Mesenchymal stem cell (in vitro differentiated cells and primary cell): ENCODE measurements around the gene EXD3.

ENCODE experiments used
- DNase-seq: peaks from one replicate; pipeline ENCODE4 v3.0.0-alpha.2; 2013
- H2AFZ ChIP-seq: one replicate; pipeline ENCODE4 v1.6.1; 2013; ENCODE audit warnings: low read depth, mild to moderate bottlenecking, control low read depth, inconsistent platforms, low read length, moderate library complexity
- H2AK5ac ChIP-seq: 2 replicates; pipeline ENCODE4 v1.6.1; 2013; ENCODE audit warnings: low read length, moderate library complexity, mild to moderate bottlenecking, inconsistent platforms; ENCODE audit not compliant: severe bottlenecking
- H2BK120ac ChIP-seq: one replicate; pipeline ENCODE4 v1.6.1; 2013; ENCODE audit warnings: low read depth, mild to moderate bottlenecking, inconsistent platforms, low read length, moderate library complexity
- H2BK12ac ChIP-seq, 2 experiments: one replicate each; pipeline ENCODE4 v1.6.1; 2013; ENCODE audit warnings: inconsistent platforms in 2 of 2, low read length in 2 of 2, mild to moderate bottlenecking in 2 of 2, moderate library complexity in 2 of 2, control low read depth in 1 of 2
- H2BK15ac ChIP-seq: one replicate; pipeline ENCODE4 v1.6.1; 2013; ENCODE audit warnings: mild to moderate bottlenecking, low read depth, inconsistent platforms; ENCODE audit not compliant: poor library complexity, severe bottlenecking
- H2BK5ac ChIP-seq: 2 replicates; pipeline ENCODE4 v1.6.1; 2013; ENCODE audit warnings: low read depth, mild to moderate bottlenecking, low read length, control low read depth, inconsistent platforms; ENCODE audit not compliant: poor library complexity, severe bottlenecking
- H3K14ac ChIP-seq, 2 experiments: one replicate each; pipeline ENCODE4 v1.6.1; 2013; ENCODE audit warnings: inconsistent platforms in 2 of 2, low read length in 2 of 2, control low read depth in 1 of 2, mild to moderate bottlenecking in 1 of 2, moderate library complexity in 1 of 2
- H3K18ac ChIP-seq, 2 experiments: one replicate each; pipeline ENCODE4 v1.6.1; 2013; ENCODE audit warnings: inconsistent platforms in 2 of 2, low read length in 2 of 2, control low read depth in 1 of 2, low read depth in 1 of 2, mild to moderate bottlenecking in 1 of 2
- H3K23ac ChIP-seq, 2 experiments: one replicate each; pipeline ENCODE4 v1.6.1; 2013; ENCODE audit warnings: inconsistent platforms in 2 of 2, low read length in 2 of 2, mild to moderate bottlenecking in 2 of 2, moderate library complexity in 2 of 2, control low read depth in 1 of 2
- H3K27ac ChIP-seq: 2 replicates; pipeline ENCODE4 v1.5.1; 2013; ENCODE audit warnings: mild to moderate bottlenecking, moderate library complexity, low read length, control low read depth, inconsistent platforms; ENCODE audit not compliant: poor library complexity, severe bottlenecking
- H3K27me3 ChIP-seq, 2 experiments: 2 replicates each; pipeline versions ENCODE4 v1.6.1 to v1.7.0; 2013; ENCODE audit warnings: low read length in 2 of 2, mild to moderate bottlenecking in 2 of 2, moderate library complexity in 2 of 2, control low read depth in 1 of 2, inconsistent platforms in 1 of 2; ENCODE audit not compliant: control insufficient read depth in 1 of 2, insufficient read depth in 1 of 2
- H3K36me3 ChIP-seq, 2 experiments: 2 replicates each; pipeline versions ENCODE4 v1.6.1 to v1.7.0; 2013; ENCODE audit warnings: low read length in 2 of 2, control low read depth in 1 of 2, inconsistent platforms in 1 of 2, low read depth in 1 of 2, mild to moderate bottlenecking in 1 of 2; ENCODE audit not compliant: insufficient read depth in 2 of 2, control insufficient read depth in 1 of 2
- H3K4ac ChIP-seq, 2 experiments: one replicate each; pipeline ENCODE4 v1.6.1; 2013; ENCODE audit warnings: inconsistent platforms in 2 of 2, low read length in 2 of 2, mild to moderate bottlenecking in 2 of 2, moderate library complexity in 2 of 2, control low read depth in 1 of 2, low read depth in 1 of 2
- H3K4me1 ChIP-seq: 2 replicates; pipeline ENCODE4 v1.6.1; 2013; ENCODE audit warnings: low read depth, low read length, control low read depth; ENCODE audit not compliant: control insufficient read depth, insufficient read depth
- H3K4me2 ChIP-seq: 2 replicates; pipeline ENCODE4 v1.6.1; 2013; ENCODE audit warnings: low read length, mild to moderate bottlenecking, inconsistent platforms; ENCODE audit not compliant: poor library complexity, severe bottlenecking
- H3K4me3 ChIP-seq, 2 experiments: 2 replicates each; pipeline versions ENCODE4 v1.5.1 to v1.7.0; 2013; ENCODE audit warnings: low read length in 2 of 2, mild to moderate bottlenecking in 2 of 2, control low read depth in 1 of 2, low read depth in 1 of 2; ENCODE audit not compliant: insufficient read depth in 1 of 2
- H3K79me1 ChIP-seq: replicated peaks from 2 replicates; pipeline ENCODE4 v1.6.1; 2013; ENCODE audit warnings: mild to moderate bottlenecking, control low read depth, low read length, inconsistent platforms; ENCODE audit not compliant: poor library complexity, severe bottlenecking
- H3K9ac ChIP-seq: 2 replicates; pipeline ENCODE4 v1.7.0; 2013; ENCODE audit warnings: mild to moderate bottlenecking, low read length, moderate library complexity
- H3K9me3 ChIP-seq: 2 replicates; pipeline ENCODE4 v1.7.0; 2013; ENCODE audit warnings: mild to moderate bottlenecking, low read length; ENCODE audit not compliant: control insufficient read depth
- H4K8ac ChIP-seq: one replicate; pipeline ENCODE4 v1.6.1; 2013; ENCODE audit warnings: inconsistent platforms, mild to moderate bottlenecking, low read length, moderate library complexity
- H4K91ac ChIP-seq: one replicate; pipeline ENCODE4 v1.6.1; 2013; ENCODE audit warnings: mild to moderate bottlenecking, low read length, inconsistent platforms
- WGBS: methylation state at CpG from one replicate; pipeline ENCODE4 v1.1.7; 2013; ENCODE audit warnings: mixed read lengths; 5-methylcytosine and 5-hydroxymethylcytosine counted together

Gene EXD3

DNA sequence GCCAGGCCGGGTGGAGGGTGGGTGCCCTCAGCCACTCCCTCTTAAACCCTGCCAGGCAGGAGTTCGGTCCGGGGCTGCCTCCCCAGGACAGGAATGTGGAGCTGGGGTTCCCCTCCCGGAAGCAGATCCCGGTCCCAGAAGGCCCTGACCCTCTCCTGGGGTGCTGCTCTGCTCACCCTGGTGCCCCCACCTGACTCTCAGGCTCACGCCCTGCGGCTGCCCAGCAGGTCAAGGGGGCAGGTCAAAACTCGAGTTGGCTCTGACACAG is 117.2 kb downstream of the EXD3 start:
- WGBS: 75% methylated on average over 5 of the region's 8 CpGs
- no peak overlapping the region for H2AFZ ChIP-seq
- H3K14ac ChIP-seq: no peak overlapping the region

DNA sequence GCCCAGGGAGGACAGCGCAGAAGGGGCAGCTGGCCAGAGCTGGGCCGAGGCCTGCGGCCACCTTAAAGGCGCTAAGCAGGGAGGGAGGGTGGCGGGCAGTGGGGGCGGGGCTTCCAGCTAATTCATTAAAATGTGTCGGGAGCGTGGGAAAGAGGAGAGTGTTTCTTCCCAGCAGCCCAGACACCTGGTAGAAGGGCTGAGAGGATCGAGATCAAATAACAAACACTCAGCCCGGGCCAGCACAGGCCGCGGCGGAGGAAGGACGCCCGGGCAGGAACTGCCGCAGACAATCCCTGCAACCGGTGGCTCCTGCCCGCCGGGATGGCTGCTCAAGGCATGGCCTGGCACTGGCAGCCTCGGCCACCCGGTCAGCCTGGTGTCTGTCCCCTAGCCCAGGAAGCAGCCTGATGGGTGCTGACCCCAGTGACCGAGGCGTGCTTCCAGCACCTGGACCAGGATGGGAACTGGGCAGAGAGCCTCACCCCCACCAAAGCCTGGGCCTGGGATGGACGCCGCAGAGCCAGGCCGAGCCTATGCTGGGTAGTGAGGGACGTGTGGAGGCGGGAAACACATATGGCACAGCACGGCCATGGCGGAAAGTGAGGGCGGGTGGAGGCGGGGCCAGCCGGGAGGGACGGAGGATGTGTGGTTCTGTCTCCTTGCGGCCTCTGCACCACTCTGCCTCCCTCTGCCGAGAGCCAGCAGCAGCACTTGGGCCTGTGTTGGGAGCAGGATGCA is 117.7 kb downstream of the EXD3 start:
- no peak overlapping the region for H2AK5ac ChIP-seq
- H3K4me3 ChIP-seq: no peak overlapping the region
- H2BK5ac ChIP-seq: no peak overlapping the region
- WGBS: 65% methylated on average over 36 of the region's 36 CpGs
- H3K9me3 ChIP-seq: no peaks in the 10 kb centered on the region
- no peak overlapping the region for H2BK120ac ChIP-seq
- H4K91ac ChIP-seq: peak overlapping the region; percentile 19
- H3K14ac ChIP-seq: no peak overlapping the region
- H3K79me1 ChIP-seq: no peaks in the 10 kb centered on the region
- H2BK15ac ChIP-seq: no peak overlapping the region
- H3K18ac ChIP-seq: no peak overlapping the region
- H3K4ac ChIP-seq: no peak overlapping the region
- no peak overlapping the region for H3K4me2 ChIP-seq
- H3K23ac ChIP-seq: no peak overlapping the region
- peaks cover 7 to 84% of the 10 kb centered on the region in 2 experiments for H3K27me3 ChIP-seq
- no peak overlapping the region for H2AFZ ChIP-seq
- no peak overlapping the region for H3K27ac ChIP-seq
- no peak for DNase-seq
- no peak overlapping the region for H2BK12ac ChIP-seq
- H3K4me1 ChIP-seq: peaks cover 33% of the 10 kb centered on the region
- no peak overlapping the region for H4K8ac ChIP-seq
- no peaks in the 10 kb centered on the region for H3K36me3 ChIP-seq
- no peak overlapping the region for H3K9ac ChIP-seq

More for the DNA sequence above, 117.2 kb downstream of the EXD3 start:
- no peak for DNase-seq
- H3K27ac ChIP-seq: no peak overlapping the region
- H3K9me3 ChIP-seq: no peaks in the 10 kb centered on the region
- H3K4ac ChIP-seq: no peak overlapping the region
- H3K9ac ChIP-seq: no peak overlapping the region
- no peak overlapping the region for H3K18ac ChIP-seq
- peaks cover 30% of the 10 kb centered on the region for H3K4me1 ChIP-seq
- H2BK12ac ChIP-seq: no peak overlapping the region
- H4K8ac ChIP-seq: no peak overlapping the region
- peaks cover 4 to 84% of the 10 kb centered on the region in 2 experiments for H3K27me3 ChIP-seq
- no peak overlapping the region for H3K4me3 ChIP-seq
- H3K36me3 ChIP-seq: no peaks in the 10 kb centered on the region
- H2BK5ac ChIP-seq: no peak overlapping the region
- H4K91ac ChIP-seq: no peak overlapping the region
- no peaks in the 10 kb centered on the region for H3K79me1 ChIP-seq
- H3K4me2 ChIP-seq: no peak overlapping the region
- H2BK120ac ChIP-seq: no peak overlapping the region
- no peak overlapping the region for H2BK15ac ChIP-seq
- H2AK5ac ChIP-seq: no peak overlapping the region
- H3K23ac ChIP-seq: no peak overlapping the region

DNA sequence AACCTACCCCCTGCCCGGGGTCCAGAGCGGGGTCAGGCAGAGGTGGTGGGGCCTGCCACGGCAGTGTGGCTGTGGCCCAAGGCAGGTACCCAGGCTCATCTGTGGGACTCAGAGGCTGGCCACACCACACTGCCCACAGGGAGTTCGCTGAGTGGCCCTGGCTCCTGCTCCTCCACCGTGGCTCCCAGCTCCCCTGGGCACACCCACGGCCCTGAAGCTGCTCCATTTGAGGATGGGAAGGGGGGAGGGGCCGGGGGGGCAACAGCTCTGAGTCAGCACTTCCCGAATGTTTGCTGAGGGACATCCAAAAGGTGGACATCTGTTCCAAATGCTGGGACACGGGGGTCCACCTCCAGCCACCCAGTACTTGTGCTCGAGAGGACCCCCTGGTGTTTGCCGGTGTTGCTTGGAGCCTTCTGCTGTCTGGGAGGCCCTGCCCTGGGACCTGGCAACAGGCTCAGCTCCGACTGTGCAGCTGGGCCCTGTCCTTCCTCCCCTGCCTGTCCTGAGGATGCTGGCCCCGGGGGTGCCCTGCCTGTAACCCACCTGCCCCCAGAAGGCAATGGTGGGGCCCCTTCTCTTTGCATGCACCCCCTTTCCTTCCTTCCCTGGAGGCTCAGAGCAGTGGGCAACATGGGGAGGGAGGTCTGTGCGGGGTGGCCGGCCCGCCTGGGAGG is 118.4 kb downstream of the EXD3 start:
- DNase-seq: no peak
- Histone ChIP-seq H3K4me3 (no peak overlapping the region), H3K9ac (no peak overlapping the region), H2AK5ac (no peak overlapping the region), H3K4me2 (no peak overlapping the region), H4K91ac (peak overlapping the region; percentile 20), H3K23ac (no peak overlapping the region), H3K4me1 (peaks cover 33% of the 10 kb centered on the region), H2BK15ac (peak overlapping the region; percentile 80), H3K79me1 (no peaks in the 10 kb centered on the region), H2BK12ac (no peak overlapping the region), H2AFZ (no peak overlapping the region), H3K27ac (no peak overlapping the region), H2BK120ac (no peak overlapping the region), H3K9me3 (no peaks in the 10 kb centered on the region), H3K4ac (no peak overlapping the region), H2BK5ac (no peak overlapping the region), H3K18ac (no peak overlapping the region), H3K14ac (no peak overlapping the region), H4K8ac (no peak overlapping the region), H3K27me3 (peaks cover 14 to 84% of the 10 kb centered on the region in 2 experiments), H3K36me3 (no peaks in the 10 kb centered on the region)
- 53% methylated on average over 12 of the region's 16 CpGs for WGBS

DNA sequence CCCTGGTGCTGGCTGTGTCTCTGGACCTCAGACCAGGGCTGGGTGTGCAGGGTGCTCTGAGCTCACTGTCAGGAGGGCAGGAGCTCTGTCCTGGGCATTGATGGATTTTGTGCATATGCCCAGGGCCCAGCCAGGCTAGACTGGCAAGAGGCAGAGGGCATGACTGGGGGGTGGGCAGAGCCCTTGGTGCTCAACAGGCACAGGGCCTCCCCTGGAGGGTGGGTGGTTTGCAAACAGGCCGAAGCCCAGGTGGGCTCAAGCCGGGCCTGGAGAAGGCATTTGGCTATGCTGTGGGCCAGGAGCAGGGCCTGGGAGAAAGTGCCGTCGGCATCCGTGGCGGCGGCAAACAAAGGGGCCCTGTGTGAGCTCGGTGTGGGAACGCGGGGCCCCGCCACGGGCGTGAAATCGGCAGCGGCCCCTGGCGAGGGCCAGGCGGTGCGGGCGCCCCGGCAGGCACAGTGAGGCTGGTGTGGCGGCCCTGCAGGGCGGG is 119.0 kb downstream of the EXD3 start:
- DNase-seq: no peak
- Histone ChIP-seq H4K8ac (no peak overlapping the region), H3K79me1 (no peaks in the 10 kb centered on the region), H4K91ac (peak overlapping the region; percentile 35), H2BK5ac (no peak overlapping the region), H3K4me1 (peaks cover 33% of the 10 kb centered on the region), H2BK12ac (no peak overlapping the region), H3K23ac (no peak overlapping the region), H3K18ac (no peak overlapping the region), H2BK15ac (no peak overlapping the region), H3K9me3 (no peaks in the 10 kb centered on the region), H3K4me3 (no peak overlapping the region), H3K36me3 (no peaks in the 10 kb centered on the region), H3K9ac (no peak overlapping the region), H2AK5ac (no peak overlapping the region), H3K27ac (no peak overlapping the region), H2AFZ (no peak overlapping the region), H3K14ac (no peak overlapping the region), H3K27me3 (peaks cover 20 to 85% of the 10 kb centered on the region in 2 experiments), H3K4me2 (no peak overlapping the region), H3K4ac (no peak overlapping the region), H2BK120ac (no peak overlapping the region)
- WGBS: 96% methylated on average over 22 of the region's 22 CpGs
